ENCODE measurements around the gene TRAF3IP1. TPM values are rescaled to one million over a fixed set of nuclear protein-coding genes. Genes with fewer than 3 reads are reported as not detected.
"Not testable (repeated sequence)": the region's sequence is repeated elsewhere in the genome, so short reads cannot be mapped to it uniquely, and the experiment has no call there.

Gene TRAF3IP1
- total RNA-seq, 2 donors from 2014 or later: 8.9 to 9.3 TPM

GRCh38 chr2:238327751-238328150 lies 7.4 kb downstream of the TRAF3IP1 start:
- no peak overlapping the region for H3K27ac Mint-ChIP-seq
- peaks cover 25% of the 10 kb centered on the region for H3K36me3 Mint-ChIP-seq (ENCODE audit: low read depth)
- H3K27me3 Mint-ChIP-seq: no peaks in the 10 kb centered on the region
- H3K4me1 Mint-ChIP-seq: peaks cover 11% of the 10 kb centered on the region
- H3K4me3 Mint-ChIP-seq: no peak overlapping the region
- H3K9me3 ChIP-seq (ENCODE audit: control insufficient read depth, low read length, poor library complexity, severe bottlenecking): no peaks in the 10 kb centered on the region
- DNase-seq: no peak
- no peak for ATAC-seq

- H3K27ac Mint-ChIP-seq: no peak overlapping the region
- peaks cover 18% of the 10 kb centered on the region for H3K4me1 Mint-ChIP-seq
- H3K4me3 Mint-ChIP-seq: no peak overlapping the region
- no peak for DNase-seq
- no peak for ATAC-seq
- no peaks in the 10 kb centered on the region for H3K27me3 Mint-ChIP-seq
- peaks cover 30% of the 10 kb centered on the region for H3K36me3 Mint-ChIP-seq (ENCODE audit: low read depth)
- no peaks in the 10 kb centered on the region for H3K9me3 ChIP-seq (ENCODE audit: control insufficient read depth, low read length, poor library complexity, severe bottlenecking)
These were observed 10.1 kb downstream of the TRAF3IP1 start for GRCh38 chr2:238330391-238330790.

GRCh38 chr2:238331916-238332315 lies 11.6 kb downstream of the TRAF3IP1 start:
- DNase-seq (no peak), ATAC-seq (no peak)
- Mint-ChIP-seq H3K4me3 (no peak overlapping the region), H3K27ac (peak overlapping the region; percentile 77), H3K27me3 (no peaks in the 10 kb centered on the region), H3K4me1 (peaks cover 20% of the 10 kb centered on the region), H3K36me3 (ENCODE audit: low read depth) (peaks cover 25% of the 10 kb centered on the region)
- H3K9me3 ChIP-seq (ENCODE audit: control insufficient read depth, low read length, poor library complexity, severe bottlenecking): no peaks in the 10 kb centered on the region

- peaks cover 26% of the 10 kb centered on the region for H3K4me1 Mint-ChIP-seq
- no peak overlapping the region for H3K4me3 Mint-ChIP-seq
- H3K36me3 Mint-ChIP-seq (ENCODE audit: low read depth): peaks cover 8% of the 10 kb centered on the region
- no peak overlapping the region for H3K27ac Mint-ChIP-seq
- no peaks in the 10 kb centered on the region for H3K27me3 Mint-ChIP-seq
- DNase-seq: no peak
- H3K9me3 ChIP-seq (ENCODE audit: control insufficient read depth, low read length, poor library complexity, severe bottlenecking): no peaks in the 10 kb centered on the region
- ATAC-seq: no peak
These were observed 14.6 kb downstream of the TRAF3IP1 start for GRCh38 chr2:238334885-238335284.

GRCh38 chr2:238335591-238335990 lies 15.3 kb downstream of the TRAF3IP1 start:
- H3K27me3 Mint-ChIP-seq; H3K27ac Mint-ChIP-seq; H3K36me3 Mint-ChIP-seq (ENCODE audit: low read depth); ATAC-seq; H3K9me3 ChIP-seq (ENCODE audit: control insufficient read depth, low read length, poor library complexity, severe bottlenecking); DNase-seq; H3K4me3 Mint-ChIP-seq: not testable (repeated sequence)
- H3K4me1 Mint-ChIP-seq: peaks cover 25% of the 10 kb centered on the region

GRCh38 chr2:238336151-238336550 lies 15.8 kb downstream of the TRAF3IP1 start:
- Mint-ChIP-seq H3K4me1 (peaks cover 25% of the 10 kb centered on the region), H3K27ac (no peak overlapping the region), H3K27me3 (no peaks in the 10 kb centered on the region), H3K4me3 (no peak overlapping the region), H3K36me3 (ENCODE audit: low read depth) (peaks cover 7% of the 10 kb centered on the region)
- ATAC-seq (no peak), DNase-seq (no peak)
- no peaks in the 10 kb centered on the region for H3K9me3 ChIP-seq (ENCODE audit: control insufficient read depth, low read length, poor library complexity, severe bottlenecking)

- peaks cover 25% of the 10 kb centered on the region for H3K4me1 Mint-ChIP-seq
- H3K9me3 ChIP-seq (ENCODE audit: control insufficient read depth, low read length, poor library complexity, severe bottlenecking): no peaks in the 10 kb centered on the region
- no peak overlapping the region for H3K27ac Mint-ChIP-seq
- peaks cover 7% of the 10 kb centered on the region for H3K36me3 Mint-ChIP-seq (ENCODE audit: low read depth)
- ATAC-seq: no peak
- no peak overlapping the region for H3K4me3 Mint-ChIP-seq
- no peaks in the 10 kb centered on the region for H3K27me3 Mint-ChIP-seq
- DNase-seq: no peak
These were observed 16.6 kb downstream of the TRAF3IP1 start for GRCh38 chr2:238336793-238337444.

- no peaks in the 10 kb centered on the region for H3K27me3 Mint-ChIP-seq
These were observed 17.5 kb downstream of the TRAF3IP1 start for GRCh38 chr2:238337846-238338245.

GRCh38 chr2:238338710-238339394 lies 18.5 kb downstream of the TRAF3IP1 start:
- no peak overlapping the region for H3K4me3 Mint-ChIP-seq
- ATAC-seq (no peak), DNase-seq (no peak)
- peaks cover 16% of the 10 kb centered on the region for H3K4me1 Mint-ChIP-seq
- peak overlapping the region; percentile 49 for H3K27ac Mint-ChIP-seq
- no peaks in the 10 kb centered on the region for H3K9me3 ChIP-seq (ENCODE audit: control insufficient read depth, low read length, poor library complexity, severe bottlenecking)
- peaks cover 2% of the 10 kb centered on the region for H3K36me3 Mint-ChIP-seq (ENCODE audit: low read depth)
- H3K27me3 Mint-ChIP-seq: no peaks in the 10 kb centered on the region

More at GRCh38 chr2:238337846-238338245, 17.5 kb downstream of the TRAF3IP1 start:
- ATAC-seq: no peak
- Mint-ChIP-seq H3K27ac (no peak overlapping the region), H3K4me1 (peaks cover 22% of the 10 kb centered on the region), H3K36me3 (ENCODE audit: low read depth) (peaks cover 7% of the 10 kb centered on the region), H3K4me3 (no peak overlapping the region)
- DNase-seq: no peak
- H3K9me3 ChIP-seq (ENCODE audit: control insufficient read depth, low read length, poor library complexity, severe bottlenecking): no peaks in the 10 kb centered on the region

- Mint-ChIP-seq H3K4me1 (peaks cover 16% of the 10 kb centered on the region), H3K27me3 (no peaks in the 10 kb centered on the region), H3K27ac (peak overlapping the region; percentile 49), H3K36me3 (ENCODE audit: low read depth) (peaks cover 2% of the 10 kb centered on the region), H3K4me3 (no peak overlapping the region)
- H3K9me3 ChIP-seq (ENCODE audit: control insufficient read depth, low read length, poor library complexity, severe bottlenecking): no peaks in the 10 kb centered on the region
- DNase-seq (no peak), ATAC-seq (no peak)
These were observed 19.1 kb downstream of the TRAF3IP1 start for GRCh38 chr2:238339395-238339780.

- no peaks in the 10 kb centered on the region for H3K9me3 ChIP-seq (ENCODE audit: control insufficient read depth, low read length, poor library complexity, severe bottlenecking)
- H3K27ac Mint-ChIP-seq: peak overlapping the region; percentile 49
- no peaks in the 10 kb centered on the region for H3K27me3 Mint-ChIP-seq
- no peak overlapping the region for H3K4me3 Mint-ChIP-seq
- peaks cover 2% of the 10 kb centered on the region for H3K36me3 Mint-ChIP-seq (ENCODE audit: low read depth)
- peaks cover 16% of the 10 kb centered on the region for H3K4me1 Mint-ChIP-seq
- no peak for ATAC-seq
- no peak for DNase-seq
These were observed 19.5 kb downstream of the TRAF3IP1 start for GRCh38 chr2:238339814-238340213.

- ATAC-seq (no peak), DNase-seq (no peak)
- H3K9me3 ChIP-seq (ENCODE audit: control insufficient read depth, low read length, poor library complexity, severe bottlenecking): no peaks in the 10 kb centered on the region
- H3K27me3 Mint-ChIP-seq: no peaks in the 10 kb centered on the region
- H3K4me3 Mint-ChIP-seq: no peak overlapping the region
- peaks cover 2% of the 10 kb centered on the region for H3K36me3 Mint-ChIP-seq (ENCODE audit: low read depth)
- peaks cover 16% of the 10 kb centered on the region for H3K4me1 Mint-ChIP-seq
- H3K27ac Mint-ChIP-seq: no peak overlapping the region
These were observed 21.2 kb downstream of the TRAF3IP1 start for GRCh38 chr2:238341536-238341935.

GRCh38 chr2:238344035-238344434 lies 23.7 kb downstream of the TRAF3IP1 start:
- Mint-ChIP-seq H3K4me3 (no peak overlapping the region), H3K36me3 (ENCODE audit: low read depth) (peaks cover 4% of the 10 kb centered on the region)

GRCh38 chr2:238344517-238344916 lies 24.2 kb downstream of the TRAF3IP1 start:
- H3K9me3 ChIP-seq (ENCODE audit: control insufficient read depth, low read length, poor library complexity, severe bottlenecking): no peaks in the 10 kb centered on the region
- H3K27ac Mint-ChIP-seq: no peak overlapping the region
- DNase-seq (no peak), ATAC-seq (no peak)
- H3K4me1 Mint-ChIP-seq: peaks cover 4% of the 10 kb centered on the region
- H3K27me3 Mint-ChIP-seq: no peaks in the 10 kb centered on the region
- peaks cover 4% of the 10 kb centered on the region for H3K36me3 Mint-ChIP-seq (ENCODE audit: low read depth)
- H3K4me3 Mint-ChIP-seq: no peak overlapping the region

More at GRCh38 chr2:238344035-238344434, 23.7 kb downstream of the TRAF3IP1 start:
- no peaks in the 10 kb centered on the region for H3K9me3 ChIP-seq (ENCODE audit: control insufficient read depth, low read length, poor library complexity, severe bottlenecking)
- DNase-seq (no peak), ATAC-seq (no peak)
- H3K4me1 Mint-ChIP-seq: peaks cover 4% of the 10 kb centered on the region
- H3K27ac Mint-ChIP-seq: no peak overlapping the region
- H3K27me3 Mint-ChIP-seq: no peaks in the 10 kb centered on the region
